ENCODE measurements around the gene MADD.

The MADD gene

DNA sequence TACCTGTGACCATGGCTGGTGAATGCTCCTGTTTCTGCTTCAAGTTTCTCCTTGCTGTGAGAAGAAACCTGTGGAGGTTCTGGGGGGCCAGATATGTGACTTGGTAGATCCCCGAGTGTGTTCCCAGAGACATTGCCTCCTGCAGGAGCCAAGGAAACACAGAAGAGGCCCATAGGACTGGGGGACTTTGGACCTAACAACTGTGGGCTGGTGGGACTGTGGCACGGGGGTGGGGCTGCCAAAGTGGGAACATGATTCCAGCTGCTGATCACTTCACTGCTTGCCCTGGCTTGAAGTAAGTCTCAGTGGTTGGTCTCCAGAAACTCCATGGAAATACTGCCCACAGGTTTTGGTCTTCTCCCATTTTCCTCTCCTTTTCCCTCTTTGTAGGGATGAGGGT is 16.3 kb upstream of the MADD start:
- no peak for DNase-seq

DNA sequence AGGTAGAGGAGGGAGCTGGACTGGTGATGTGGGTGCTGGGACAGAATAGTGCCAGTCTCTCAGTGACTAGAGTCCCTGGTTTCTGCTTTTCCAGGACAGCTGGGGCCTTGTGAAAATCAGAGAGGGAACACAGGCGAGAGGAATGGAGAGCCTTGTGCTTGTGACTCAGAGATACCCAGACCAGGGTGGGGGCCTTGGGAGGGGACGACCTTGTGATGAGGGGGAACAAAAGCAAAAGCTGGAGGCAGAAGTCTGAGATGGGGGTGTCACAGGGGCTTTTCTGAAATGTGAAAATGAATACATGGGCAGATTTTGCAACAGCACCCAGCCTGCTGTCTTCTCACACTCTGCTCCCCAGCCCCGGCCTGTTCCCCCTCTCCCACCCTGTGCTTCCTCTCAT is 15.5 kb upstream of the MADD start:
- no peak for DNase-seq

DNA sequence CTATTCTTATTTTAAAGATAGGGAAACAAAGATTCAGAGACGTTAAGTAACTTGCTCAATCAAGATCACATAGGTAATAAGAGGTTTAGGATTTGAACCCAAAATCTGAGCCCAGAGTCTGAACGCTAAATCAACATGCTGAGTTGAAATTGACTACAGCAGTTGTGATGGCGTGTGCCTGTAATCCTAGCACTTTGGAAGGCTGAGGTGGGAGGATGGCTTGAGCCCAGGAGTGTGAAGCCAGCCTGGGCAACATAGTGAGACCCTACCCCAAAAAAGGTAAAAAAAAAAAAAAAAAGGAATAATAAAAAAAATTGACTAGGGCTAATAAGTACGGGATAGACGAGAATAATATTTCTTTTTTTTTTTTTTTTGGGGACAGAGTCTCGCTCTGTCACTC is 13.6 kb upstream of the MADD start:
- DNase-seq = no peak

DNA sequence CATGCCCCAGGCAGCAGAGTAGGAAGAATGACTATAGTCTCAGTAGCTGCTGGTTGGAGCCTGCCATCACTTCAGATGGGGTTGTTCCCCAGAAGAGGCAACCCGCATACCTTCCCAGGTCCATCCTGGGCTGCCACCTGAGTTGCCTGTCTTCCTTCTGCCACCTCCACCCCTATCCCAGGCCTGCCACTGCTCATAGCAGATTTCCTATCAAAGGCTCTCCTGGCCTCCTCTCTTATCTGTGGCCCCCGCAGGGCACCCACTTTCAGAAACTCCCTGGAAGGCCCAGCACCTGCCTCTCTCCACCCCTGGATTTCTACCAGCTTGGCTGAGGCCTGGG is 12.8 kb upstream of the MADD start:
- no peak for DNase-seq

DNA sequence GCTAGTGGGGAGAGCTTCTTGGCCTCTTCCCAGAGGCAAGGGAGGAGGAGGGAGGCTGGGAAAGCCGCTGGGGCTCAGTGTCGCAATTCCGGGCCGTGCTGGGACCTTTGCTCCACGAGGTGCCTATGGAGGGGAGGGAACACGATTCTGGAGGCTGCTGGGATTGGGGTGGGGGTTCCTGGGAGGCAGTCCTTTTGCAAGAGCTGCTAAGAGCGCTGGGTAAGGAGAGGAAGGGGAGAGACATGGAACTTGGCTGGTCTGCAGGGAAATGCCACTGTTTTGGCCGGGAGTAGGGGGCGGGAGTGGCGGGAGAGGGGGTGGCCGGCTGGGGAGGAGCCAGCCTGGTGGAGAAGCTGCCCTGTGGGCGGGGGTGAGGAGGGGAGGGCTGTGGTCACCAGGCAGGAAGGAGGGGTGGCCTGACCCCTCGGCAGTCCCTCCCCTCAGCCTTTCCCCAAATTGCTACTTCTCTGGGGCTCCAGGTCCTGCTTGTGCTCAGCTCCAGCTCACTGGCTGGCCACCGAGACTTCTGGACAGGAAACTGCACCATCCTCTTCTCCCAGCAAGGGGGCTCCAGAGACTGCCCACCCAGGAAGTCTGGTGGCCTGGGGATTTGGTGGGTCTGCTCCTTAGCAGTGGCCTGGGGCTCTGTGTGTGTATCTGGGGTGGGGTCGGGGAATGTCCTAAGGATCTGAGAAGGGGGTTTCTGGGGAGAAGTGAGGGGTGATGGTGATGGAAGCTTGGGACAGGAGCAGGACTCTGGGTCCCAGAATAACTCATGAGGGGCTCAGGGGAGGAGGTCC is 12.2 kb upstream of the MADD start, which contains the start of gene NR1H3:
TSS of gene NR1H3 (plus strand) at position 480 of the 800 bp plus-strand sequence. CDS start 1,221 bp downstream, outside the sequence.
- peak; percentile 96 for DNase-seq

DNA sequence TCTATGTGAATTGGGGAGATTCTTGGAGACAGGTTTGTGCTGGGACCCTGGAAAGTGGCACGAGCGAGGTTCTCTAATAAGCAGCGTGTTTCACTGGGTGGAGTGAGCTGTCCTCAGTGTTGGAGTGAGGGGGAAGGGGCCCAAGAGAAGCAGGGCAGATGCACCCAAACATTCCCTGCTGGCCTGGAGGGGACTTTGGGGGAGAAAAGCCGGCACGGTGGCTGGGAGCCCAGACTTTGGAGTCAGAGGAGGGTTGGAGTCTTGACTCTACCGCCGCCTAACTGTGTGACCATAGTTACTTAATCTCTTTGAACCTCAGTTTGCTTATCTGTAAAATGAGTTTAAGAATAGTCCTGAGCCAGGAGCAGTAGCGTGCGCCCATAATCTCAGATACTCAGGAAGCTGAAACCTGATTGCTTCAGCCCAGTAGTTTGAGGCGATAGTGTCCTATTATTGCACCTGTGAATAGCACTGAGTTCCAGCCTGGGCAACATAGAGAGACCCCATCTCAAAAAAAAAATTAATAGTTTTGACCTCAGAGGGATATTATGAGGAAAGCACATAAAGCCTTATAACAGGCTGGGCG is 11.5 kb upstream of the MADD start:
- DNase-seq = no peak

DNA sequence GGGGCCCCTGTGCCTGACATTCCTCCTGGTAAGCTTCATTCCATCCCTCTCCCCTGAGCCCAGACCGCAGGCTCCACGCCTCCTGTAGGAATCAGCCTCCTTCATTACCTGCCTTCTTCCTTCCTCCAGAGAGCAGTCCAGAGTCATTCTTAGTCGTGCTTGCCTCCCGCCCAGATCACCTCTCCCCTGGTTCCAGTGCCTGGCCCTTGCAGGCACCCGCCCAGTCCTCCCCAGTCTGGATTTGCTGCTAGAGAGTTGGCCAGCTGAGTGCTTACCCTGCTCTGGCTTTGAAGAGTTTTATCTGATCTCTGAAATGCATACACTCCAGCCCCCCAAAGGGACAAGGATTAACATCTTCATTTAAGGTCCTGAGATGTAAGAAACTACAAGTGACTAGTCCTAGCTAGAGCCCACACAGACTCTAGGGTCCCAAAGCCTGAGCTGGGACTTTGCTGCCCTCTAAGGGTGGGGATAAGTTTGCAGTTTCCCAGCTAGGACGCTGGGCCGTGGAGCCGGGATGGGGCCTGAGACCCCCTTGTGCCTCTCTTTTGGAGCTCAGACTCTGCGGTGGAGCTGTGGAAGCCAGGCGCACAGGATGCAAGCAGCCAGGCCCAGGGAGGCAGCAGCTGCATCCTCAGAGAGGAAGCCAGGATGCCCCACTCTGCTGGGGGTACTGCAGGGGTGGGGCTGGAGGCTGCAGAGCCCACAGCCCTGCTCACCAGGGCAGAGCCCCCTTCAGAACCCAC is 10.5 kb upstream of the MADD start:
- DNase-seq = peak; percentile 95

DNA sequence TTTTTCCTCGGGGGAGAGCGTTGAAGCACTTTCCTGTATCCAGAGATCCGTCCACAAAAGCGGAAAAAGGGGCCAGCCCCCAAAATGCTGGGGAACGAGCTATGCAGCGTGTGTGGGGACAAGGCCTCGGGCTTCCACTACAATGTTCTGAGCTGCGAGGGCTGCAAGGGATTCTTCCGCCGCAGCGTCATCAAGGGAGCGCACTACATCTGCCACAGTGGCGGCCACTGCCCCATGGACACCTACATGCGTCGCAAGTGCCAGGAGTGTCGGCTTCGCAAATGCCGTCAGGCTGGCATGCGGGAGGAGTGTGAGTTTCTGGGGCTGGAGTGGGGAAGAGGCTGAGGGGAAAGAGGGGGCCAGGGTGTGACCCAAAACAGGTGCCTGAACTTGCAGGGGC is 9.6 kb upstream of the MADD start:
- no peak for DNase-seq

DNA sequence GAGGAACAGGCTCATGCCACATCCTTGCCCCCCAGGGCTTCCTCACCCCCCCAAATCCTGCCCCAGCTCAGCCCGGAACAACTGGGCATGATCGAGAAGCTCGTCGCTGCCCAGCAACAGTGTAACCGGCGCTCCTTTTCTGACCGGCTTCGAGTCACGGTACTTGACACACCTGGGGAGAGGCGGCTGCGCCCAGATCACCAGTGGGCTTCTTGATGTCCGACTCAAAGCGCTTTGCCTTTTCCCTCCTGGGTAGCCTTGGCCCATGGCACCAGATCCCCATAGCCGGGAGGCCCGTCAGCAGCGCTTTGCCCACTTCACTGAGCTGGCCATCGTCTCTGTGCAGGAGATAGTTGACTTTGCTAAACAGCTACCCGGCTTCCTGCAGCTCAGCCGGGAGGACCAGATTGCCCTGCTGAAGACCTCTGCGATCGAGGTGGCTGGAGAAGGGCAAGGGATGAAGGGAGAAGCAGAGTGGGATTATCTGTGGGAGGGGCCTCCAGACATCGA is 8.6 kb upstream of the MADD start:
- no peak for DNase-seq

DNA sequence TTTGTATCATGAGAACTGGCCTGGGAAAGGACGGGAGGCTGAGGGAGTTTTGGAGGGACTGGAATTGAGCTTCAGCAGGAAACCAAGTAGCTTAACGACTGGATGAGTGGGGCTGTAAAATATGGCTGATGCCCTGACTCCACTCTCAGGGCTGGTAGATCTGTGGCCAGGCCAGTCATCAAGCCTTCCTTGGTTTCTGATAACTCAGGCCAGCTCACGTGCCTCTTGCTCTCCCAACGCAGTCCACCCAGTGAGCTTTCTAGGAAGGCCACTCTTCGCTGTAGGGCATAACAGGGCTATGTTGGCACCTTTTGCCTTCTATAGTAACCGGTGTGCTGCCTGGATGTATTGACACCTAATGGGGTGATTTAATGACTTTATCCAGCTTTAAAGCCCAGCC is 5.8 kb upstream of the MADD start:
- peak; percentile 67 for DNase-seq

DNA sequence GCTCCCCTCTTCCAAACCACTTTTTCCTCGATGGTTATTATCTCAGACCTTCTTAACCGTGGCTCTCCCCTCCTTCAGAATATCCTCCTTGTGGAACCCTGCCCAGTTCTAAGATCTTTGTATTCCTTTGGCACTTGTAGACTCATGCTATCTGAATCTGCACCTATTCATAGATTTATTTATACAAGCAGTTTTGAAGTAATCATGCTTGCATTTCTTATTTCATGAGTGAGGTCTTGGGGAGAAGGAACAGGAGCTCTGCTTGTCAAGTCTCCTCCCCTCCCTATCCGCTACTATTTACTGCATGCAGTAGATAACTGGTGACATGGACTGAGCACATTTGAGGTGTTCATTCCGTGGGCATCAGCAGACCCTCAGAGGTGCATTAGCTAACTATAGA is 5.4 kb upstream of the MADD start:
- DNase-seq = no peak

DNA sequence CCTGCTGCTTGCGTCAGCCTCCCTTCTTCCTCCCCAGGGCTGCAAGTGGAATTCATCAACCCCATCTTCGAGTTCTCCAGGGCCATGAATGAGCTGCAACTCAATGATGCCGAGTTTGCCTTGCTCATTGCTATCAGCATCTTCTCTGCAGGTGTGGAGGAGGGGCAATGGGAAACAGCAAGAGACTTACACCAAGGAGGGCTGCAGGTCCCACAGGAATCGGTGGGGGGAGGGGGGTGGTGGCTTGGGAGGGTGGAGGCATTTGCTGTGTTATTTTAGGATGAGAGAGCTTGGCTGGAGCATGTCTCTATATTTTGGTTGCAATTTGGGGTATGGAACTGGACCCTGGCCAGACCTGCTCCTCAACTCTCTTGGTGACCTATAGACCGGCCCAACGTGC is 2.1 kb upstream of the MADD start:
- DNase-seq = no peak

DNA sequence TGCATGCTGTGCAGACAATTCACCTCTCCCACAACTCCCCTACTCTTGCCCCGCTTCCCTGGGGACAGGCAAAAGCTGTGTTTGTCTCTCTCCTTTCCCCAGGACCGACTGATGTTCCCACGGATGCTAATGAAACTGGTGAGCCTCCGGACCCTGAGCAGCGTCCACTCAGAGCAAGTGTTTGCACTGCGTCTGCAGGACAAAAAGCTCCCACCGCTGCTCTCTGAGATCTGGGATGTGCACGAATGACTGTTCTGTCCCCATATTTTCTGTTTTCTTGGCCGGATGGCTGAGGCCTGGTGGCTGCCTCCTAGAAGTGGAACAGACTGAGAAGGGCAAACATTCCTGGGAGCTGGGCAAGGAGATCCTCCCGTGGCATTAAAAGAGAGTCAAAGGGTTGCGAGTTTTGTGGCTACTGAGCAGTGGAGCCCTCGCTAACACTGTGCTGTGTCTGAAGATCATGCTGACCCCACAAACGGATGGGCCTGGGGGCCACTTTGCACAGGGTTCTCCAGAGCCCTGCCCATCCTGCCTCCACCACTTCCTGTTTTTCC is 1.4 kb upstream of the MADD start:
- DNase-seq = no peak

DNA sequence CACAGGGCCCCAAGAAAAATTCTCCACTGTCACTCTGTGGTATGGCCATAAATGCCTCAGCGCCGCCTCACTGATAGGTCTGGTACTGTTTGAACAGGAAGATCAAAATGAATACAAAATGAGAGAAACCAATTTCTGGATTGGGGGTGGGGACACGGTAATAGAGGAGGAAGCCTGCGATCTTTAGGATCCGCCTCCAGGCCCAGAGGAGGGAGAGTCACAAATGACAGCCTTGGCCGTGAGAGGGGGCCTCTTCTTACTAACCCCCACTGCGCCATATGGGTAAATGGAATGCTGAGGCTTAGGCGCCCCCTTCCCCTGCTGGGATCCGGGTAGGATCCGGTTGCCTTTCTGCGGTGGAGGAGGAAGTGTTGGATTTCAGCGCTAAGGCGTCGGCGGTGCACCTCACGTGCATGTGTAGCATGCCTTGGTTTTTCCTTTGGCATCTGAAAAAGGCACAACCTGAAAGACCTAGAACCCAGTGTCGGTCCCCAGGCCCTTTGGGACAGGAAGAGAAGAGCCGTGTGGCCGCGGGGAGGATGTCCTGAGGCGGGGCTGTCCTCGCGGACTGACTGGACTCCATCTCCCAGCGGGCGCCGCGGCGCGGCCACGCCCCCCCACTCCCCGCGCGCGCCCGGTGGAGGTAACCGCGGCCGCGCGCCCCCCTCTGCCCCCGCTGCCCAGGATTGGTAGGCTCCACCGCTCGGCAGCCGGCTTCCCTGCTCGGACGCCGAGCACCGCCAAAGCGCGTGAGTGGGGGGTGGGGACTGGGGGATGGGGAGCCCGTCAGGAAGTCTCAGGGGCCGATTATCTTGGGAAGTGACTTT is 718 bp upstream of the MADD start:
- peak; percentile 94 for DNase-seq

DNA sequence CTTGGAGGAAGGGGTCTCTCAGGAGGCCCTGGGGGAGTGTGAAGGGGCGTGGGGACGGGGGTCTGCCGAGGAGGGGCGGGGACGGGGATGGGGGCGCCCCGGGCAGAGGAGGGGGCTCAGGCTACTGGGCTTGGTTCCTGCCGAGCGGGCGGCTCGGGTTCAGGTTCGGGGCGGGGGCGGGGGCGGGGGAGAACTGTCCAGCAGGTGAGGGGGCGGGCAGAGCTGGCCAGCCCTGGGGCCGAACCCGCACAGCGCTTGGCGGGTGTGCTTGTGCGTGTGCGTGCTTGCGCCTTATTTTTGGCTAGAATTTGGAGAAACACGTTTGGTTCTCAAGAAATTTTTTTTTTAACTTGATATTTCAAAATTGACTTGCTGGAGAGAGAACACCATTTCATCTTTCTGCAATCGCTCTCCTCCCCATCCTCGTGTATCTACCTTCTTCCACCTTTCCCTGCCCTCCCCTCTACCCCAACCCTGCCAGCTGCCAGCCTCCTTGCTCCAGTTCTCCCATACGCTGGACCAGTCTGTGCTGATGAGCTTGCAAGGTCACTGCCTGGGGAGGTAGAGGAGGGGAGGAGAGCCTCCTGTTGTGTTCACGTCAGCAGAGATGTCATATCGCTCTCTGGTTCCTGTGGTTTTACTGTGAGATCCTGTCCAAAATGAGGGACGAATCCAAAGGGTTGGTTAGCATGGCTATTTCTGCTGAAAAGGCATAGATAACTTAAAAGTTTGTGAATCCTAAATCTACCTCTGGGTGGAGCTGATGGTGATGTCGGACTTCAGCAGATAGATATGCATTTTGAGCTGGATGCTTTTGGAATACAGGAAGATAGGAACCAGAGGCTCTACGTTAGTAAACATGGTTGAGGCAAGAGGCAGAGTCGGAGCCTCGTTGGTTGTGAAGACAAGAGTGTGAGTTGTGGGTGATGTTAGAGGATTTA is 668 bp downstream of the MADD start:
- peak; percentile 68 for DNase-seq

DNA sequence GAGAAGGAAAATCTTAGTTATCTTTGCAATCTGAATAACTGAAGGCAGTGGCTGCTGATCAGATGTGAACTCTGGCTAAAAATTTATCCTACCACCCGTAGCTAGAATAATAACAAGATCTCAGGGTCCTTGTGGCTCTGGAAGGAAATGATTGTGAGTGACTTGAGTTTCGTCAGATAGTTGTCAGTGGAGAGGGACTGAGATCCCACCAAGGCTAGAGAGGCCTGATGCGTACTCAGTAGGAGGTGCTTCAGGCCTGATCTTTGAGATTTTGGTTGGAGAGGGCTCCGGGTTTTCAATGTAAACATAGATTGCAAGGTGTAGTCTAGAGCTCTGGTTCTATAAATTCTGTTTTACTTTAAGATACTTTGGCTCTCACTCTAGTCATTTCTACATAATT is 1.4 kb downstream of the MADD start:
- DNase-seq = no peak

DNA sequence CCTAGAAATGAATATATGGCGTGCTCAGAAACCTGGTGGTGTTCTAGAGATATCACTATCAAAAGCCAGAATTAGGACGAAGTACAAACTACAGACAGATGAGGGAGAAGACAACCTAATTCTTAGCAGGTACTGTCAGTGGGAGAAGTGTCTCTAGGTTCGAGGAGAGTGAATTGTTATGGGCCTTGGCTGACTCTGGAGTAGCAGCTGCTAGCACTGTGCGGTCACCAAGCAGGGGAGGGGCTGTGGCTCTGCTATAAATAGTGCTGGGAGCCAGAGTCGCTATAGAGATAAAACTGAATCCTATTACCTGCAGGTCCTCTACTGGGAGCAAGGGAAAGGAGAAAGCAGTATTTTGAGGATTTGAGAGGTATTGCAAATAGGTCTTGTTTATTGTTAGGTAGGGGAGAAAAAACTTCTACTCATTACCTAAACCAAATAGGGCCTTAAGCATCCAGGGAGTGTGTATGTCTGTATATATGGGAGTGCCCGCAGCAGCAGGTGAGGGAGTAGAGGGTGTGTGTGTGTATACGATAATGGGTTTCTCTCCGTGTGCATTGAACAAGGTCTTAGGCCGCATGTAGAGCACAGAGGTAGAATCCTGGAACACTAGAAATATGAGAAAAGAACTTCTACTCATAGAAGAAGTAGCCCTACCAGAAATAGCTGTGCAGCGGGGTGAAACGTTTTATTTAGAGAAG is 2.2 kb downstream of the MADD start:
- DNase-seq = no peak

DNA sequence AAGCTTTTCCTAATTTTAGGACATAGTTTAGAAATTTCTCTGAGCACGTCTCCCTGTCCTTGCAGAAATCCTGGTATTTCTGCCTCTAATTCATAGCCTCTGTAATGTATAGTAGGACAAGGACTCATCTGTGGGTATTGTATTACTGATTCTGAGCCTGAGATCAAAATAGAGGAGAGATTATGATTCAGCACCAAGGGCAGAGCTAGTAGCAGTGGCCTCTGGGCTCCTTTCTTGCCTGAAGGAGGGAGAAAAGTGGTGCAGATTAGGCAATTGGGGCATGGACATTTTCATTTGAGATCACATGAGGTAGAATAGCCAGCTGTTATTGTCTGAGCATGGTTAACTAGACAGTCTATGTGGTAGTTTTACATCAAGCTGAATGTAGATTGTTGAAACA is 2.8 kb downstream of the MADD start:
- DNase-seq = no peak

DNA sequence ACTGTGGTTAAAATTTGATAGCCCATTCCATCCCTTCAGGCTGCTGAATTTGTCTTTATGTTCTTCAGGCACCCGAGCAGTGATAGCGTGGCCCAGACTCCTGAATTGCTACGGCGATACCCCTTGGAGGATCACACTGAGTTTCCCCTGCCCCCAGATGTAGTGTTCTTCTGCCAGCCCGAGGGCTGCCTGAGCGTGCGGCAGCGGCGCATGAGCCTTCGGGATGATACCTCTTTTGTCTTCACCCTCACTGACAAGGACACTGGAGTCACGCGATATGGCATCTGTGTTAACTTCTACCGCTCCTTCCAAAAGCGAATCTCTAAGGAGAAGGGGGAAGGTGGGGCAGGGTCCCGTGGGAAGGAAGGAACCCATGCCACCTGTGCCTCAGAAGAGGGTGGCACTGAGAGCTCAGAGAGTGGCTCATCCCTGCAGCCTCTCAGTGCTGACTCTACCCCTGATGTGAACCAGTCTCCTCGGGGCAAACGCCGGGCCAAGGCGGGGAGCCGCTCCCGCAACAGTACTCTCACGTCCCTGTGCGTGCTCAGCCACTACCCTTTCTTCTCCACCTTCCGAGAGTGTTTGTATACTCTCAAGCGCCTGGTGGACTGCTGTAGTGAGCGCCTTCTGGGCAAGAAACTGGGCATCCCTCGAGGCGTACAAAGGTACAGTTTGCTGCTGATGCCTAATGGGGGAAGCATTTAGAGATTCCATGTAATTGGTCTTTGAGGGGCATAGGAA is 4.7 kb downstream of the MADD start:
- DNase-seq = no peak

DNA sequence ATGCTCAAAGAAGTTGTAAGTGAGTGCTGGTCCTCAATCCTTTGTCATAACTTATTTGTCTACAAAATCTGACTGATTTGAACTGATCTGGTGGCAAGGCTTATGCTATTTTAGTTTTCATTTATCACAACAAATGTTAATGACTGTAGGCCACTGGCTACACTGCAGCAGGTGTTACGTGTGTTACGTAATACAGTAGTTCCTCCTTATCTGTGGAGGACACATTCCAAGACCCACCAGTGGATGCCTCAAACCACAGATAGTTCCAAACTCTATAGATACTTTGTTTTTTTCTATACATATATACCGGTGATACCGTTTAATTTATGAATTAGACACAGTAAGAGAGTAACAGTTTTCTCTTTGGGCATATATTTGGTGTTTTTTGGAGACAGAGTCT is 7.0 kb downstream of the MADD start:
- DNase-seq = no peak

All from islet precursor cell (in vitro differentiated cells).